GM21717 (cell line): Measurements from ENCODE around the gene PDIA4.
A peak's percentile ranks its signal among the peaks of the same experiment; 100 is the strongest.
"Not testable (repeated sequence)": the region's sequence is repeated elsewhere in the genome, so short reads cannot be mapped to it uniquely, and the experiment has no call there.

Source experiments
- ATAC-seq: cut with Tn5 transposase; IDR thresholded peaks from one replicate; pipeline ENCODE4 v1.9.1; 2021; ENCODE audit warnings: mild to moderate bottlenecking, moderate library complexity; ENCODE audit not compliant: unreplicated experiment

Gene PDIA4

DNA sequence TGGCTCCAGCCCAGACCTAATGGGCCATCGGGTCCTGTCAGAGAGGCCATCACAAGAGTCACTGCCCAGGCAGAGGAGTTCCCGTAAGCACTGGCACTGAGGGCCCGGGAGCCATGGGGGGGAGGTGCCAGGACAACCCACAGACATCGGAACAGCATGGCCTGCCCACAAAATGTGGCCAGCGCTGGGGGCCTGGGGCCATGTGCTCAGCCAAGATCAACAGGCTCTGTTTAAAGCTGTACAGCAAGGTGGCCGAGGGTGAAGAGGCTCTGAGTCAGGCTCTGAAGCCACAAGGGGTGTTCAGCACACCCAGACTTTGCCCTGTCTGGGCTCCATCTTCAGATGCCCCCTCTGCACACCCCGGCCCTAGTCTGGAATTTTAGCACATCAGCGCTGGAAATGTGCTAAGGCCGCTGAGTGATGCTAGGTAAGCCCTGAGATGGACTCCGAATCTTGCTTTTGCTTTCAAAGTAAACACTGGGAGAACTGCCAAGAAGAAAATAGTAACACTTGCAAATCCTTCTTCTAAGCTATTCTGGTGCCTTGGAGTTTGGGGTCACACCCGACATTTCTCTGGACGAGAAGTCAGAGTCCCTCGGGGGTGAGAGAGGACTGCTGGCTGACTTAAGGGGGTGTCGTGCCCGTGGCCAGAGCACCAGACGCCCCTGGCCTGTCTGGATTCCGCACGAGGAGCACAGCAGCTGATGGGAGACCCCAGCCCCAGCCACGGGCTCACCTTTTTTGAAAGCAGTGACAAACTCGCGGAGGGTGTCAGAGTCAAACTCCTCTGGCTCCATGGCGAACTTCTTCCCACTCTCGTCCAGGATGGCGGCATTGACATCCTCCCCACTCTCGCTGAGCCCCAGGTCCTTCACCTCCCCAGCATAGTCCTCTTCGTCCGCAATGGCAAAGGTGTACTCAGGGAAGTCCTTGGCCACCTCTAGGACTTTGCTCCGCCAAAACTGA lies 23.6 kb downstream of the PDIA4 start:
- ATAC-seq = no peak

DNA sequence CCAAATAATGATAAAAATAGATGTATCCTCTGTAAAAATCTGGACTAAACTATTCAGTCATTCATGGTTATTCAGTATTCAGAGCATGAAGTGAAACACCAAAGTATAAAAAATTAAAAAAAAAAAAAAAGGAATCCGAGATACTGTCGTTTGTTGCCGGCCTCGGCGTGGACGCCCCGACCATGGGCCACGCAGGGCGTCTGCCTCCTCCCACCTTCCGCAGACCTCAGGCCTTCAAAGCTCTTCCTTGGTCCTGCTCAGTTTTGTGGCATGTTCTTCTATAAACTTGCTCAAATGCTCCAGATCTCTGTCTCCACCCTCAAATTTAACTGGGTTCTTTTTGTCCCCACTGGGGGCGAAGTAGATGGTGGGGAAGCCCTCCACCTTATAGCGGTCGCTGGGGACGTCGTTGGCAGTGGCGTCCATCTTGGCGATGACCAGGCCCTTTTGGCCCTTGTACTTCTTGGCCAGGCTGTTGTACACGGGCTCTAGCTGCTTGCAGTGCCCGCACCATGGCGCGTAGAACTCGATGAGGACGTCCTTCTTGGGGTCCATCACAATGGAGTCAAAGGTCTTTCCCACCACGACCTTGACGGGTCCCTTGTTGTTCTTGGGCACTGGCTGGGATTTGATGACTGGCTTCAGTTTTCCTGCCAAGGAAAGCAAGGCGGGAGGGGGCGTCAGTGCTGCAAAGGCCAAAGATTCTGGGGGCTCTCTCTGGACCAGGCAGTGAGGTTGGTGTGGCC lies 24.6 kb downstream of the PDIA4 start:
- no peak for ATAC-seq

DNA sequence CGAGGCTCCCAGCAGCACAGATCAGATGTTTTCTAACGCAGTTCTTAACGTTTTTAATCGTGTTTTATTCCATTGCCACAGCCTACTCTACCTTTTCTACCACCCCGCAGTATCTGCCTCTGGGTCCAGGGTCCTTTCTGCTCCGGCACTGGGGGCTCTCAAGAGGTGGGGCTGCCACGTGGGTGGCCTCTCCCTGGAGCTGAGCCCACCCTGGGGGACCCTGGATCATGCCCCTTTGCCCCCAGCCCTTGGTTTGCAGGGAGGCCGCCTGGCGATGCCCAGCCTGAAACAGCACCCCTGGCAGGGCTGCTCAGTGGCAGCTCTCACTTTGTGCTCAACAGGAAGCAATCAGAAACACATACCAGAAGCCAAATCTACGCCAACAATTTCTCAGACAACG lies 25.3 kb downstream of the PDIA4 start:
- no peak for ATAC-seq

DNA sequence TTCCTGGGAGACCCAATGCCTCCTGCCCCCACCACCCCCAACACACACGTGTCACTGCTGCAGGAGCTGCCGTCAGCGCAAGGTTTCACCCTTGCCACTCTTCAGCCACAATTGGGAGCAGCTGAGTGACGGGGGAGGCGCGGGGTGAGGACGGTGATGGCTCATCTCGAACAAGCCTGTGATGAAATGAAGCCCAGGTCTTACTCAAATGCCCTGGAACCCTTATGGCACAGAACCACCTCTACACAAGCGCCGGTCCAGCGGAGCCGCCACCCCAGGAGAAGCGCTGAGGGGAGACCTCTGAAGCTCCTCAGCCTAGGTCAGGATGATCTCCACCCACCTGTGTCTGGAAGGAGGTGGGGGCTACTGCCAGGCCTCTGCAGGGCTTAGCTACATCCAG lies 25.7 kb downstream of the PDIA4 start:
- no peak for ATAC-seq

DNA sequence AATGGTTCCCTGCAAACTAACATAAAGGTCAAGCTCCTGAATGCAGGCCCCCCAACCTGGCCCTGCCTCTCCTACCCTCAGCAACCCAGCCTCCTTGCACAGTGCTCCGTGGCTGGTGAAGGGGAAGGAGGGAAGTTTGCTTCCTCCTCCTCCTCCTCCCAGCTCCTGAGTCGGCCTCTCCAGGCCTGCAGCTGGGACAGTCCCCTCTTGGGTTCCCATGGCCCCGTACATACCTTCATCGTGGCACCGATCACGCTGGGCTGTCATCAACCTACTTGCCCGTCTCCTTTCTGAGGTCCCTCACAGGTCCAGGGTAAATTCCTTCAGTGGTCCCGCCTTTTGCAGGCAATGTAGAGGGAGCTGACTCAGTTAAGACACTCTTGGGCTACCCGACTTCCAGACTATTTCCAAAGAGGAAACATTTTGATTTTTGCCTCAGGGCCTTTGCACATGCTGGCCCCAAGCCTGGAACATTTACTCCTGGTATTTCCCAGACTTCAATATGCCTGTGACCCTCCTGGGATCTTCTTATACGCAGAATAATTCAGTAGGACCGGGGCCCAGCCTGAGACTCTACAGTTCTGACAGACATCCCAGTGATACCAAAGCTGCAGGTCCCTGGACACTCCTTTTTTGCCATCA lies 26.8 kb downstream of the PDIA4 start:
- ATAC-seq = no peak

DNA sequence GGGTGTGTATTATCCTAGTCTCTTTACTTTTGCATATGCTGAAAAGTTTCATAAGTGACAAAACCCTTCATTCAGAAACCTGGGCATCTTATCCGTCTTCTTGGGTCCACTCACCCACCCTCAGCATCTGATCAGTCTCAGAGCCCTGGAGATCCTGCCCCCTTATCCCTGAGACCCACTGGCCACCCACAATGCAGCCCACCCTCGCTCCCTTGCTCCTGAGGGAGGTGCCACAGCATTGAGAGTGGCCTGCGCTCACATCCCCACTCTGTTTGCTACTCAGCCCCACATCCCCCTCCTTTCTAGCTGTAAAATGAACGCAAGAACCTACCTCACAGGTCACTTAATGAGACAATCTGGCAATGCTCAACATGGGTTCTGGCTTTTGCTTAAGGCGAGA lies 27.3 kb downstream of the PDIA4 start:
- no peak for ATAC-seq

DNA sequence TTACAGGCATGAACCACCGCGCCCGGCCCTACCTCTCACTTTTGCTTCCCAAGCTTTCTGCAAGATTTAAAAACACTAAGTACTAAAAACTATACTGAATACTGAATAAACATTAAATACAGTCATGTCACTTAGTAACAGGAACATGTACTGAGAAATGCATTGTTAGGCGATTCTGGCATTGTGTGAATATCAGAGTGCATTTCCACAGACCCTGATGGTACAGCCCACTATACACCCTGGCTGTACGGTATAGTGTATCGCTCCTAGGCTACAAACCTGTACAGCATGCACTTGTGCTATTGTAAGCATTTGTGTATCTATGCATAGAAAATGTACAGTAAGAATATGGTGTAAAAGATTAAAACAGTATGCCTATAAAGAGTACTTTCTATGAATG lies 29.1 kb downstream of the PDIA4 start:
- no peak for ATAC-seq

DNA sequence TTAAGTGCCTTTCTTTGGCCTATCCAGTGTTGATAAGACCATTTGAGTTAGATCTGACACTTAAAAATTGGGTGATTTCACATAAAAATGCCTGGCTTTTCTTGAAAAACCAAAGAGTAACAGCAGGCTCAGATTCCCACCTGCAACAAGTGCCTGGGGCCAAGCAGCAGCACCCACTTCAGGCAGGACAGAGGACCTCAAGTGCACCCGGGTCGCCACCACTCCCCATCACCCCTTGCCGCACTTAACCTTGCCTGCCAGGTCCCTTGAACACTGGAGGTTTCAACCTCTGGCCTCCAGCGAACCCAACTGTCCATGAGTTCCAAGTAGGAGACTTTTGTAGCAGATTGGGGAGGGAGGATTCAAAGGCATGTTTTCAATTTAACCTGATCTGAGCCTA lies 30.8 kb downstream of the PDIA4 start:
- no peak for ATAC-seq

DNA sequence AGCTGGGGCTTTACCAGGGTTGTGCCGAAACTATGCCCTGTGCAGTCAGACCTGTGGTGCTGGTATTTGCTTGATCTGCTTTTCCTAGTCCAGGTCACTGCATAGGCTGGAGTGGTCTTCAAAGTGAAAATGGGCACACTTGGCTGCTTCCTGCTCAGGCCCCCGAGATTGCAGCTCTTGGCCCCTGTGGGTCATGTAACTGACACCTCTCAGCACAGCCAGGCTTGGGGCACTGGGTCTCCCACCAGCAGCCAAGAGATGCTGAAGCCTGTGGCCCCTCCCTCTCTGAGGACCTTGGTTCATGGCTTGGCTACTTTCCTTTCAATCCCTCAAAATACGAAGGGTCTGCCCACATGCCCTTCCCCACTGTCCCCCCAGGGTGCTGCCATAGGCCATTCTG lies 33.7 kb downstream of the PDIA4 start:
- ATAC-seq = no peak

DNA sequence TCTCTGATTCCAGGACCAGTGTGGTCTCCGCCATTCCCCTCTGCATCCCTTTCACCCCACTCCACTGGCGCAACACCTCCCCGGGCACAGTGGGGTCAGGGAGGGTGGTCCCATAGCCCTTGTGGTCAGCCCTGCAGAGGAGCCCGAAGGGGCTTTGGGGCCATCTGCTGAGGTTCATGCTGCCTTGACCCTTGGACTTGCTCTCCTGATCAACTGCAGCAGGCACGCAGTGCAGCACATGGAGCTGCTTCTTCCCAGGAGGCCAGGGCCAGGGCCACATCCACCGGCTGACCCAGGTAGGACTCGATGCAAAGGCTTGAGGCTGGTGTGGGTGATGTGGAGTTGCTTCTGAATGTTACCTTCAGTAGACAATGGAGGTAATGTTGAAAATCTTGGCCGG lies 35.1 kb downstream of the PDIA4 start:
- no peak for ATAC-seq

DNA sequence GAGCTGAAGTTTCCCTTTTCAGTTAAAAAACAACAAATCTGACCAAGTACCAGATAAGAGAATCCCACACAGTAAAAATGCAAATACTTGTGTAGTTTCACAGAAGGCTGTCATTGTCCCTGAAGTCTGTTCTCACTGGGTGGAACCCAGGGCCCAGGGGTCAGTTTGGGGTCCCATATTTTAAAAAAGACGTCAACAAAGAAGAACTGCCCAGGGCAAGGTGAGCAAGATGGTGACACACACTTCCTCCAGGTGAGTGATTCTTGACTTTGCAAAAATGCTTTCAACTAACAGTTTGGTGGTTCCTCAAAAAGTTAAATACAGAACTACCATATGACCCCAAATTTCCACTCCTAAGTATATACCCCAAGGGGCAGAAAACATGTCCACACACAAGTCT lies 36.8 kb downstream of the PDIA4 start:
- ATAC-seq = no peak

DNA sequence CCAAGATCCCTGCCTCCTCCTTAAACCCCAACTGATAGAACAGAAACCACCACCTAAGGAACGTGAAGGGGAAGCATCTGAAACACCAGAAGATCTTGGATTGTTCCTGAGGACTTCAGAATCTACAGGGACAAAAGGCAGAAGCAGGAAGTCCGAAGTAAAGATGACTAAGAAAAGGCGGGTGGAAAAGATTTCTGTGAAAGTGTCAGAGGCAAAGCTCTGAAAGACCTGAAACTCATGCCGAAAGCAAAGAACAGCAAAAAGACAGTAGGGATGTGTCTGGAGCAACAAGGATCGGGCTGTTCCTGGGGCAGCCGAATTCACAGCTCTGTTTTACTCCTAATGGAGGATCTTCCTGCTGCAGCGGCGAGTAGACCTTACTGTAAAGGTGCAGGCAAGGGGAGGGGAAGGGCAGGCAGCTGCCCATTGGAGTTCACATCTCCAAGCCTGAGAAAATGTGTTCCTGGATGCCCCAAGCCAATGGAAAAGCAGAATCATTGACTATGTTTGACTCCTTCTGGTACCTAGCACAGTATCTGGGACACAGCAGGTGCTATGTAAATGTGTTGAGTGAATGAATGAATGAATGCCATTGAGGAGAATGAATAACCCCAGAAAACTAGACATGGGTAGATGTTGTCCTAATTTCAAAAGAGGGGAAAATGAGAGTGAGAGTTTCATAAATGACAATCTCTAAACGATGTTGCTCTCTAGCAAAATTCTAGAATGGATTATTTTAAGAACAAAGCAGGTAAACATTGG lies 40.4 kb downstream of the PDIA4 start:
- ATAC-seq = peak; percentile 3

DNA sequence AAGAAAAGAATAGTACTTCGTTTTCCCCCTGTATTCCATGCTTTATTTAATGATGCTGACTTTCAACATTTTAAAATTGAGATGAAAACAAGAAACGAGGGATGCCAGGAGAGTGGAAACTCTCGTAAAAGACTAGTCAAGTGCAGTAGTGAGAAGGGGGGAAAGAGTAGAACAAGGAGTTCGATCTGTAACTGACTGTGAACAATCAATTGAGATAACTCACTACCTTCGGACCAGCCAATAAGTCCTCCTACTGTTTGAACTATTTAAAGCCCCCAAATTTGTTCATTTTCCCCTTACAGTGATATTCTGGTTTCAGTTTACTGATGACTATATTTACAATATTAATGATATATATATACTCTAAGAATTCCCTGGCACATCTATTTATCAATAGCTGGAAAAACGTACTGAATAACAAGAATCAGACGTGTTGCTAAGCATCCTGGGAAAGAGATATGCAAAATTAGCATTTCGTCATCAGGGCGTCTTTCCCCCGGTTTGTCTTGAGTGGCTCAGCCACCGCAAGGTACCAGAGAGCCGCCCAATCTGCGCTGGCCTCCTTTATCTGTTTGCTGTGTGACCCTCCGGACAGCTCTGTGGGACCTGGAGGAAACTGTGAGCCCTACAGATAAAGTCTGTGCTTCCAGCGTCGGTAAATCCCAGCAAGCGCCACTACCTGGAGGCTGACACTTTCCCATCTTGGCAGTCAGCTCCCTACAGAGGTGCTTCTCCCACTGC lies 41.1 kb downstream of the PDIA4 start:
- peak; percentile 89 for ATAC-seq

DNA sequence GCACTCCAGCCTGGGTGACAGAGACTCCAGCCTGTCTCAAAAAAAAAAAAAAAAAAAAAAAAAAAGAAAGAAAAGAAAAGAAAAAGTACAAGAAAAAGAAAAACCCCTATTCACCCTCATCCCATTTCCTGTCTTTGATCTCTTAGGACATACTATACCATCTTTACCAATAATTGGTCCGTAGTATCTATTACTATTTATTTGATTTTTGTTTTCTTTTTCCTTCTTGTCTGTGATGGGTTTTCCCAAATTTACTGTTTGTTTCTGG lies 41.6 kb downstream of the PDIA4 start:
- ATAC-seq = no peak

DNA sequence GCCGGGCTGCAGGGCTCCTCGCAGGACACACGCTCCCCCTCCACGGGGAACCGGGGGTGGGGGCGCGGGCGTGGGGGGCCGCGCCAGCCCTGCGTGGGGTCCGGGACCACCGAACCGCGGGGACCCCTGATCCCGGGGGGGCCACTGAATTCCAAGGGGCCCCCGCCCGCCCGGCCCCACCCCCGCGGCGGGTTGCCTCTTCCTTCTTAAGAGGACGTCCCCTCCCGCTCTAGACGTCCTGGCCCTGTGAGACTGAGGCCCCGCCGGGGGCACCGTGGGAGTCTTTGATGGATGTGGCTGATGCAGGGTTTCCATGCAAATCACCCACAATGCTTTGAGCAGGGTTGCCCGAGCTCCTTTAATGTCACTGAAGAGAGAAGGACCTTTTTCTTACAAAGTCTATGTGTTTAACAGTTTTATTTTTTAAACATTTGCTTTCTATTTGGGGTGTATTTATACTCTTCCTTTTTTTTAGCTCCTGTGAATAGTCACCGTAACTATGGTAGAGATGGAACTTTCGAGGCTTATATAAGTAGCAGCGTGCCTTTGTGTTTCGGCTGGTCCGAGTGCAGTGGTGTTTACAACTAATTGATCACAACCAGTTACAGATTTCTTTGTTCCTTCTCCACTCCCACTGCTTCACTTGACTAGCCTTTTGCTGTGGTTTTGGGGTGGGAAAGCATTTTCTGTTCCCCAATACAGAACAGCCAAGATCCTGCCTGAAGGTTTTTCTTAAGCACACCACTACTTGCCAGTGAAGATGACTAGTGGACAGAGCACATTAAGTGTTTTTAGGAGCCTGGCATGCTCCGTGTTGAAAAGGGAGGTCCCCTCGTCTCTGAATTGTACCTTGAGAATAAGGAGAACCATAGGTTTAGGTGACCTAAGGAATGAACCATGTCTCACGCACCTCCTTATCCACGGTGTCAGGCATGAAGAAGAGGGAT lies 44.8 kb downstream of the PDIA4 start:
- peak; percentile 68 for ATAC-seq

DNA sequence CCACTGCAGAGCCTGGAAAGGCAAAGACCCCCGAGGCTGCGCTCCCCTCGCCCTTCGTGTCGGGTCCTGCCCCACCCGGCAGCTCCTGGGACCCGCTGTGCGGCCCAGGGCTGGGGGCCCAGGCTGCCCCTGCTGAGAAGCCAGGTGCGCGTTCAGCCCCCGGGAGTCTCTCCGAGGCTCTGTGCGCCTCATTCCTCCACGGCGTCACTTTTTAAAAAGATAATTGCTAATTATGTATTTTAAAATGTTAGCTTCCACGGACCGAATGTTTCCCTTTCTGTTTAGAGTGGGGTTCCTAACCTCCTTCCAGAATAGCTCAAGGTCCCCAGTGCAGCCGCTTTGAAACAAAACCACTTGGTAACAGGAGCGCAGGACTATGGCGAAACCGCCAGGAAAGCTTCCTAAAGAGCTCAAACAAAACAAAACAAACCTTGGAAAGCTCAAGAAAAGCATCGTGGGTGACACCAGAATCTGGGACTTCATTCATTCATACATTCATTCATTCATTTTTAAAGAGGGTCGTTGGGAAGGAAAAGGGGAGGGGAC lies 45.6 kb downstream of the PDIA4 start:
- ATAC-seq = no peak

DNA sequence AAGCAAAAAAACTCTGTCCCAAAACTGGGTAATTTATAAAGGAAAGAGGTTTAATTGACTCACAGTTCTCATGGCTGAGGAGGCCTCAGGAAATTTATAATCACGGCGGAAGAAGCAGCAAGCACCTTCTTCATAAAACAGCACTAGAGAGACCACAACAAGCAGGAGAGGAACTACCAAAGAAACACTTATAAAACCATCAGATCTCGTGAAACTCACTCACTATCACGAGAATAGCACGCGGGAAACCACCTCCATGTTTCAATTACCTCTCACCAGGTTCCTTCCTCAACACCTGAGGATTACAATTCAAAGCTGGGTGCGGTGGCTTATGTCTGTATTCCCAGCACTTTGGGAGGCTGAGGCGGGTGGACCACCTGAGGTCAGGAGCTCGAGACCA lies 48.5 kb downstream of the PDIA4 start:
- ATAC-seq = no peak

DNA sequence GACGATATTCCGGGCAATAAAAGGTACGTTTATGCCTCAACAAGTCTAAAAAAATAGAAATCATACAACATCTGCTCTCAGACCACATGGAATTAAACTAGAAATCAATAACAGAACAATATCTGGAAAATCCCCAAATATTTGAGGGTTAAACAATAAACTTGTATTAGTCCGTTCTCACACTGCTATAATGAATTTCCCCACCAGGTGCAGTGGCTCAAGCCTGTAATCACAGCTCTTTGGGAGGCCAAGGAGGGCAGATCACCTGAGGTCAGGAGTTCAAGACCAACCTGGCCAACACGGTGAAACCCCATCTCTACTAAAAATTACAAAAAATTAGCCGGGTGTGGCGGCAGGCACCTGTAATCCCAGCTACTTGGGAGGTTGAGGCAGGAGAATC lies 49.2 kb downstream of the PDIA4 start:
- not testable (repeated sequence) for ATAC-seq

DNA sequence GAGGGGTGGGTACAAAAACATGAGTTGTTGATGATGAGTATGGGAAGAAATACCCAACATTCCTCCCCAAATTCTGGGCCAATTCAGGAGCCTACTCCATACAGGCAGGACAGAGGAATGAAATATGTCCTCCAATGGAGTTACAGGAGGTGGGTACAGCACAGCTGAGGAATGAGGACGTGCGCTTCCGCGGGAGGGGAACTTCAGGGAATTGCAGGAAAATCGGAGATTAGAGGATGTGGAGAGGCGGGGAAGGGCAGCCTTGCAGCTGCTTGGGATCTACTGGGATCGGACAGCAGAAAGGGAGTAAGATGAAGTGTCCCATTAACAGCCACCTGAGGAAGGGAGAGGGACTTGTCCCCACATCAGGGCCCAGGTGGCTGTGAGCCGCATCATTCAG lies 50.2 kb downstream of the PDIA4 start:
- ATAC-seq = no peak
